CD4-positive, alpha-beta T cell treated with Interferon alpha-2 for 1 hour (primary cell): ENCODE measurements around the gene SYT2.

Experiments used
- DNase-seq, 2 donors: peaks; one replicate each; pipeline ENCODE4 v3.0.0-alpha.2; 2020 to 2022

Gene SYT2

GRCh38 chr1:202673531-202673930 lies 36.7 kb downstream of the SYT2 start:
- DNase-seq = no peak

- DNase-seq = no peak
Observed at GRCh38 chr1:202671399-202671798, 38.9 kb downstream of the SYT2 start.

GRCh38 chr1:202665417-202665816 lies 44.8 kb downstream of the SYT2 start:
- no peak for DNase-seq

GRCh38 chr1:202664083-202664482 lies 46.2 kb downstream of the SYT2 start:
- DNase-seq = no peak

GRCh38 chr1:202663131-202663530 lies 47.1 kb downstream of the SYT2 start:
- no peak for DNase-seq

GRCh38 chr1:202662081-202662480 lies 48.2 kb downstream of the SYT2 start:
- DNase-seq = no peak

- DNase-seq = peak in 1 of 2 donors; percentile 18
Observed at GRCh38 chr1:202661136-202661845, 49.0 kb downstream of the SYT2 start.

- no peak for DNase-seq
Observed at GRCh38 chr1:202659974-202660373, 50.3 kb downstream of the SYT2 start.

- no peak for DNase-seq
Observed at GRCh38 chr1:202659541-202659940, 50.7 kb downstream of the SYT2 start.

- DNase-seq = no peak
Observed at GRCh38 chr1:202658769-202659168, 51.5 kb downstream of the SYT2 start.

GRCh38 chr1:202658251-202658759 lies 51.9 kb downstream of the SYT2 start:
- DNase-seq = no peak

- no peak for DNase-seq
Observed at GRCh38 chr1:202656951-202657646, 53.2 kb downstream of the SYT2 start.

GRCh38 chr1:202656057-202656456 lies 54.2 kb downstream of the SYT2 start:
- no peak for DNase-seq

- no peak for DNase-seq
Observed at GRCh38 chr1:202654079-202654478, 56.2 kb downstream of the SYT2 start.

GRCh38 chr1:202649553-202650392 lies 60.5 kb downstream of the SYT2 start:
- no peak for DNase-seq

- DNase-seq = no peak
Observed at GRCh38 chr1:202648605-202649226, 61.5 kb downstream of the SYT2 start.

- no peak for DNase-seq
Observed at GRCh38 chr1:202645097-202645476, 65.2 kb downstream of the SYT2 start.

GRCh38 chr1:202644219-202645096 lies 65.8 kb downstream of the SYT2 start:
- no peak for DNase-seq

GRCh38 chr1:202643397-202644218 lies 66.6 kb downstream of the SYT2 start:
- DNase-seq = peak in 1 of 2 donors; percentile 12

- DNase-seq = no peak
Observed at GRCh38 chr1:202642619-202643291, 67.5 kb downstream of the SYT2 start.
